D721Med (cell line): ENCODE measurements around the gene CDC42BPB.

ENCODE experiments used
- DNase-seq: peaks from one replicate; pipeline ENCODE4 v3.0.0; 2011; ENCODE audit warnings: low spot score; ENCODE audit not compliant: insufficient read length
- FAIRE-seq: peaks from 2 replicates; lab custom pipeline; 2011; peaks lifted over from hg19 to GRCh38; lab: Jason Lieb, UNC
- TF ChIP-seq, protein P1 (sequence below): IDR thresholded peaks from 2 replicates; pipeline ENCODE4 v1.5.1; 2012; ENCODE audit warnings: mild to moderate bottlenecking, control low read depth; ENCODE audit not compliant: insufficient read depth; ENCODE audit errors: missing control alignments

Gene CDC42BPB

DNA sequence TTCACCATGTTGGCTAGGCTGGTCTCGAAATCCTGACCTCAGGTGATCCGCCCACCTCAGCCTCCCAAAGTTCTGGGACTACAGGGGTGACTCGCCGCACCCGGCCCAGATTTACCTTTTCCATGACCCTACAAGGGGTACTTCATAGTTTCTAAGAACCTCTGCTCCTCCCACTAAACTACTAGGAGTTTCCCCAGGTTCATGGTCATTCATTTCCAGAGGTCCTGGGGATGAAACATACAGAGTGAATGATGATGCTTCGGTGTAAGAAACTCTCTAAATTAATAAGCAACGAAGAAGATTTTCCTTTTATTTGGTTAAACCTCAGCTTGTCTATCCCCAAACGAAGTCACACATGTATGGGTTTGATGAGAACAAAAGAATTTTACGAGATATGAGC is 77.9 kb downstream of the CDC42BPB start:
- no peak for DNase-seq
- FAIRE-seq, result no peak
- TF ChIP-seq, protein P1, sequence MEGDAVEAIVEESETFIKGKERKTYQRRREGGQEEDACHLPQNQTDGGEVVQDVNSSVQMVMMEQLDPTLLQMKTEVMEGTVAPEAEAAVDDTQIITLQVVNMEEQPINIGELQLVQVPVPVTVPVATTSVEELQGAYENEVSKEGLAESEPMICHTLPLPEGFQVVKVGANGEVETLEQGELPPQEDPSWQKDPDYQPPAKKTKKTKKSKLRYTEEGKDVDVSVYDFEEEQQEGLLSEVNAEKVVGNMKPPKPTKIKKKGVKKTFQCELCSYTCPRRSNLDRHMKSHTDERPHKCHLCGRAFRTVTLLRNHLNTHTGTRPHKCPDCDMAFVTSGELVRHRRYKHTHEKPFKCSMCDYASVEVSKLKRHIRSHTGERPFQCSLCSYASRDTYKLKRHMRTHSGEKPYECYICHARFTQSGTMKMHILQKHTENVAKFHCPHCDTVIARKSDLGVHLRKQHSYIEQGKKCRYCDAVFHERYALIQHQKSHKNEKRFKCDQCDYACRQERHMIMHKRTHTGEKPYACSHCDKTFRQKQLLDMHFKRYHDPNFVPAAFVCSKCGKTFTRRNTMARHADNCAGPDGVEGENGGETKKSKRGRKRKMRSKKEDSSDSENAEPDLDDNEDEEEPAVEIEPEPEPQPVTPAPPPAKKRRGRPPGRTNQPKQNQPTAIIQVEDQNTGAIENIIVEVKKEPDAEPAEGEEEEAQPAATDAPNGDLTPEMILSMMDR, result no peak

- TF ChIP-seq, protein P1, result no peak
- DNase-seq, result no peak
- no peak for FAIRE-seq
These were observed 79.9 kb downstream of the CDC42BPB start for GRCh38 chr14:102977475-102977874.

- TF ChIP-seq, protein P1, result no peak
- DNase-seq, result no peak
- FAIRE-seq, result no peak
These were observed 81.7 kb downstream of the CDC42BPB start for GRCh38 chr14:102975662-102976061.

DNA sequence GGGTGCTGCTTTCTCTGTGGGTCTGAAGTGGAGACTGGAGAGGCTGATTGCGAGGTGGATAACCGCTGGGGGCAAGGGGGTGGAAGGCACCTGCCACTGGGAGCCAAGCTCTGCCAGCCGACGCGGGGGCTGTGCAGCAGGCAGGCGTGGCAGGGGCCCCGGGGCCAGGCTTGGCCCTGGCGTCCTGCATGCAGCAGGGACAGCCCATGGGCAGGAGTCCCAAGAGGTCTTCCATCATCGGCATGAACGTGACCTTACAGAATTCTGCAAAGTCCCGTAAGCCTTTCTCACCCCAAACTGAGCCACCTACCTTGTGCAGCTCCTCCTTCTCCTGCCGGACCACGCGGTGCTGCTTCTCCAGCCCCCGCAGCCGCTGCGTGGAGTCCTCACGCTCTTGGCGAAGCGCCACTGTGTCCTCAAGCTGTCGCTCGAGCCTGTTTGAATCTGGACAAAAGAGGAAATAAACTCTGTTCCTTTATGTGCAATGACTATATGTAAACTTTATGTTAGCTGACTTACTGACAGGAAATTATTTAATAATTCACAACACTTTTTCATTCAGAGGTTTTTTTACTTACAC is 83.6 kb downstream of the CDC42BPB start:
- FAIRE-seq (no peak), DNase-seq (no peak)
- TF ChIP-seq, protein P1, result no peak

- TF ChIP-seq, protein P1, result no peak
- FAIRE-seq, result no peak
- DNase-seq, result no peak
These were observed 85.3 kb downstream of the CDC42BPB start for GRCh38 chr14:102971836-102972606.

DNA sequence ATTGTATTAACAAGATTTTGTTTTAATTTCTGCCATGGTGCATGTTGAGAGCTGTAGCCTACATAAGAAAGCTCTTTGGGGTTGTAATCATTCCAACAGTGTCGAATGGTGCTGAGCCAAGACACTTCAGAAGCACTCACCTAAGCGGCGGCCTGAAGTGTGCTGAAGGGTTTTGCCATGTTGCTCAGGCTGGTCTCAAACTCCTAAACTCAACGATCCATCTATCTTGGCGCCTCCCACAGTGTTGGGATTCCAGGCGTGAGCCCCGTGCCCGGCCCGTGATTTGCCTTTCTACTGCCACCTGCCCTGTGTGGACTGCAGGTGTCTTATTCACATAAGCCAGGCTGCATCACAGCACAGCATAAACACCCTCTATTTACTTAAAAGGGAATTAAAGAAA is 86.0 kb downstream of the CDC42BPB start:
- DNase-seq, result no peak
- TF ChIP-seq, protein P1, result no peak
- no peak for FAIRE-seq

- DNase-seq (no peak), FAIRE-seq (no peak)
- TF ChIP-seq, protein P1, result no peak
These were observed 86.9 kb downstream of the CDC42BPB start for GRCh38 chr14:102970496-102970895.
